ENCODE results near the gene ANKS6.

DNA sequence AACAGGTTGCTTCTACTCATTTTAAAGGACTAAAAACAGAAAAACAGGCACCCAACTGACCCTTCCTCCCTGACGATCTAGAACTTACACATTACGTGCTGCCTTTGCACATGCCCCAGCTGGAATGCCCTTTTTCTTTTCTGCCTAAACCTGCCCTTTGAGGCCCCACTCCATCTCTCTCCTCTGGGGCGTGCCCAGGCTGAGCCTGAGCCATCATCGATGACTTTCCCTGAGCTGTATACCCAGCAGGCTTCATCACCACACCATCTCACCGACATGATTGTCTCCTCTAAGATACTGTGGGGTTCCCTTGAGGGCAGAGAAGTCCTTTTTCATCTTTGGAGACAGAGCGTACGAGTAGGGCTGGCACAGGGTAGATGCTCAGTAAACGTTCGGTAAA is 63.6 kb downstream of the ANKS6 start:
- TF ChIP-seq POLR2A (IDR thresholded peaks at IDR 0.05) (no peak), POLR2AphosphoS5 (IDR thresholded peaks at IDR 0.05) (no peak)
- TF ChIP-seq, protein P1, sequence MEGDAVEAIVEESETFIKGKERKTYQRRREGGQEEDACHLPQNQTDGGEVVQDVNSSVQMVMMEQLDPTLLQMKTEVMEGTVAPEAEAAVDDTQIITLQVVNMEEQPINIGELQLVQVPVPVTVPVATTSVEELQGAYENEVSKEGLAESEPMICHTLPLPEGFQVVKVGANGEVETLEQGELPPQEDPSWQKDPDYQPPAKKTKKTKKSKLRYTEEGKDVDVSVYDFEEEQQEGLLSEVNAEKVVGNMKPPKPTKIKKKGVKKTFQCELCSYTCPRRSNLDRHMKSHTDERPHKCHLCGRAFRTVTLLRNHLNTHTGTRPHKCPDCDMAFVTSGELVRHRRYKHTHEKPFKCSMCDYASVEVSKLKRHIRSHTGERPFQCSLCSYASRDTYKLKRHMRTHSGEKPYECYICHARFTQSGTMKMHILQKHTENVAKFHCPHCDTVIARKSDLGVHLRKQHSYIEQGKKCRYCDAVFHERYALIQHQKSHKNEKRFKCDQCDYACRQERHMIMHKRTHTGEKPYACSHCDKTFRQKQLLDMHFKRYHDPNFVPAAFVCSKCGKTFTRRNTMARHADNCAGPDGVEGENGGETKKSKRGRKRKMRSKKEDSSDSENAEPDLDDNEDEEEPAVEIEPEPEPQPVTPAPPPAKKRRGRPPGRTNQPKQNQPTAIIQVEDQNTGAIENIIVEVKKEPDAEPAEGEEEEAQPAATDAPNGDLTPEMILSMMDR (IDR thresholded peaks at IDR 0.05), result no peak
